HG03097 (cell line): ENCODE results near the gene INSIG1.

Source experiments
- ATAC-seq: cut with Tn5 transposase; IDR thresholded peaks from one replicate; pipeline ENCODE4 v1.9.1; 2021; ENCODE audit not compliant: unreplicated experiment, low FRiP score

The INSIG1 gene

DNA sequence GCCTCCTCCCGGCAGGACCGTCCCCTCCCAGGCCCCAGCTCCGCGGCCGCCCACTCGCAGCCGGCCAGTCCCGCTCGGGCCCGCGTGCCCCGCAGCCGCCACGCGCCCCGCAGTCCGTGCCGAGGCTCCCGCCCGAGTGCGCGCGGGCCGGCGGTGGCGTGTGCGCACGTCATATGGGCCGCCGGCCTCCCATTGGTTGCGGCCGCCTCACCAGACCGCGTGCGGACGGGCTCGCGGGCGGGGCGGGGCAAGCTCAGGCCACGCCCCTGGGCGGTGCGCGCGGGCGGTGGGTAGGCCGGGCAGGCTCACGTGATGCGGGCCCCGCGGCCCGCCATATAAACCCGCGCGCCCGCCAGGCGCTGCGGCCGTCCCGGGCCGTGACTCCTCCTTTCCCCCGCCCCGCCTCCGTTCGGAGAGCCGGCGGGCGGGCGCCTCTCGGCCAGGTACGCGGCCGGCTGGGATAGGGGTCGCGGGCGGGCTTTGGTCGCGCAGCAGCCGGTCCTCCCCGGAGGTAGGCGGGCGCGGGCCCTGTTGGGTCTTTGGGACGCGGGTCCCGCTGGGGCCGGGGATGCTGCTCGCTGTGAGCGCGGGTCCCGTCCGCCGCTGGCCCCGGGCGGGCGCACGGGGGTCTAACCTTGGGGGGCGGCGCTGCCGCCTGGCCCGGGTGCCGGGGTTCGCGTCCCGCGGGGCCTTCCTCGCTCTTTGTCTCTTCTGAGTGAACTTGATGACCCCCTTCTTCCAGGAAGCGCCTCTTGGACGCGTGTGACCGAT lies at the start of gene INSIG1:
Gene INSIG1 (plus strand): TSS at position 362 of the 771 bp plus-strand sequence. CDS start 408 bp downstream, at position 770.
- peak; percentile 58 for ATAC-seq

DNA sequence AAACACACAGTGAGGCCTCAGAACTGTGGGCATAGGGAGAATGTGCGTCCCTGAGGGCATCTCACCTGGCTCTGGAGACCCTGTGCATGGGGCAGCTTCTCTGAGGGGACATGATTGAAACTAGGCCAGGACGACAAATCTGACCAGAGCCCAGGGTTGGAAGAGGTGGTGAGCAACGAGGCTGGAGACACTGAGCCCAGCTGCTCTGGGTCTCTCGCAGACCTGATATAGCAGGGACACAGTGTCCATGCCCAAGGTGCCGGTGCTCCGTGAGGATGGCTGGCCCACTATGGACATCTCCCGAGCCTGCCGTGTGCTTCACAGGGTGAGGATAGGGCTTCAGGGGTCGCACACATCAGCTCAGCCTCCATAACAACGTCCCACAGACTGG lies 49.3 kb upstream of the INSIG1 start:
- ATAC-seq: no peak

DNA sequence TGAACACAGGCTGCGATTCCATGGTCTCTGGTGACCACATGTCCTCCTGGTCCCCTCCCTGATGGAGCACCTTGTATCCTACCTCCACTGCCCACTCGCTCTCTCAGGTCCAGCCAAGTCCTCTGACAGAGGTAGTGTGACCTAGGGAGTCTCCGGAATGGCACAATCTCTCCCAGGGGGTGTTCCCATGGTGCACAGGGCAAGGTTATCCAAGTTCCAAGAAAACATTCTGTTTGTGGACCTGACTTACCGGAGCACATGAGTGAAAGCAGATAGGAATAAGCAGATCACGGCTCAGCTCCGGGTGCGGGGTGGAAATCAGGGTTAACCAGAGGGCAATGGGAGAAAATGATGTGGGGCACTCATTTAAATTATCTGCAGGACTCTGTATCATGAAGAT lies 45.8 kb upstream of the INSIG1 start:
- no peak for ATAC-seq

DNA sequence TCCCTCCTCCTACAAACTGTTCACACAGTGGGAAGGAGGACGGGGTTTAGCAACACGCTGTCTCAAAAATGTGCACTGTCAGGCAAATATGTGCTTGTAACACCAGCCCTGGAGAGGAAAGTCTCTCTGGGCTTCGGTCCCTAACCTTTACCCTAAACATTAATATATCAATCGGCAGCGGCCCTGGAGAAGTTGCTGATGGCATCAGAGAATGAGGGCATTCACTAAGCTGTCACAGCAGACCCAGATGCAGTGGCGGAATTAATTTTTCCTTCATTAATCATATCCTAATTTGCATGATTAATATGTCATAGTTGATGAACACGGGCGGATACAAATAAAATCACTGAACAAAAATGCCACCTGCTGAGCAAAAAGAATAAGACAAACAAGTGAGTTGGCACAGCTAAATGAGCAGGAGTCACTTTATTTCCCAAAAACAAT lies 45.2 kb upstream of the INSIG1 start:
- ATAC-seq: no peak

DNA sequence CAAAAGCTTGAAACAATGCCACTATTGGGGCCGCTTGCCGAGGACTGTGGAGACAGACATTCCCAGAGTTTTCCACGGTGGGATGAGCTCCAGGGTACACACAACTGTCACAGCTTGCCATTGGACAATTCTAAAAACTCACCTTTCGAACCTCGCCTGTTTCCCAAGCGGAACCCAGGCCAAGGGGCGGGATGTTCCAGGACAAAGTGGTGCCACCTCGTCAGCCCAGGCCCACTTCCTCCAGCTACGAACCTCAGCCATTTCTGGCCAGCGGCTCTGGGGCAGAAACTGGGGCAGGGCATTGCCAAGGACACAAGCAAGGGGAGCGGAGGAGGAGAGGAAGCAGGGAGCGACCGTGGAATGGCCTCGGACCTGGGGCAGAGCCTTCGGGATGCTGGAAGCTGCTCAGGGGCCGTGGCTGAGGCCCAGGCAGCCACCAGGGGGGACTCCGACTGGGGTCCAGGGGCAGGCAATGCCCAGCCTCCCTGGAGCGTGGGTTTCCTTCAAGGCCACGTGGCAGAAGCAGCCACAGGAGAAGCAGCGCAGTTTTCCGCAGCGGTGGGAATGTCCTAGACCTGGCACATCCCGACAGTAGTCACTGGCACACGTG lies 44.7 kb upstream of the INSIG1 start:
- ATAC-seq: no peak

DNA sequence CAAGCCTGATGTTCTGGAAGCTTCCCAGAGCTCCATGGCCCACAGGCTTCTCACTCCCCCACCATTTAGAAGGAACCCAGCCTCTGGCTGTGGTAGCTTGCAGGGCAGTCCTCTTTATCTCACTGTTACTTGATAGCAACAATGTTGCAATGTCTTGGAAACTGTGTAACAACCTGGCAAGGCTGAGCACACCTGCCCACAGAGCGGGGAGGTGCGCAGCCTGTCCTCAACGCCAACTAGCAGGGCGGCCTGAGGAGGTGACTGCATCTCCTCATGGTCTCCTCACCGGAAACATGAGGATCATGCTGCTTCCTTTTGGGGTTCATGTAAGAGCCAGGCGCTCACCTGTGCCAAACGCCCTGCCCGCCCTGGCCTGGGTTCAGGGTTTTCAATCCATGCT lies 43.7 kb upstream of the INSIG1 start:
- ATAC-seq: no peak

DNA sequence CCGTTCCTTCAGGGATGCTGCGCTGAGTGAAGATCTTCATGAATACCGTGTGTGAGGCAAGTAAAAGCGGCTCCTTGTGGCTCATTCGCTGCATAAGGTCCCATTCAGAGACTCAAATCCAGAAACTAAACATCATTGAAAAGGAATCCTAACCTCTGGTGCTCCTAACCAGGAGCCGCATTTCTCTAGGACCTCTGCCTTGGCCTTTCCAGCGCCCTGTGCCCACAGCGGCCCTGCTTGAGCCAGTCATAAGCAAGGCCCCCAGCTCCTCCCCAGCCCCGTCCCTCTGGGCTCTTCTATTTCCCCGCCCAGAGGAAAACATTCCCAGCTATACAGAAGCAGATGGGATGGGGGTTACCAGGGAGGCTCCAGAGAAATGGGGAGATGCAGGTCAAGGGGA lies 42.6 kb upstream of the INSIG1 start:
- ATAC-seq: no peak

DNA sequence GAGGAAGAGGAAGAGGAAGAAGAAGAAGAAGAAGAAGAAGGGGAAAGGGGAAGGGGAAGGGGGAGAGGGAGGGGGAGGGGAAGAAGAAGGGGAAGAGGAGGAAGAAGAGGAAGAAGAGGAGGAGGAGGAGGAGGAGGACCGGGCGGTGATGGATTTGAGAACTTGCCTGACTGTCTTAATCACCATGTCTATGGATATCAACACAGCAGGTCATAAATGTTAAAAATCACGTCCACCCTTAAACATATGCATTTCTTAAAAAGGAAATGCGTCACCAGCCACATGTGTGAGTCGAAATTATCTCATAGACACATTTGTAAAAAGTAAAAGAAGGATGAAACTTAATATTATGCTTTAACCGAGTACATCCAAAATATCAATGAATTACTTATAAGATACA lies 42.1 kb upstream of the INSIG1 start:
- no peak for ATAC-seq

DNA sequence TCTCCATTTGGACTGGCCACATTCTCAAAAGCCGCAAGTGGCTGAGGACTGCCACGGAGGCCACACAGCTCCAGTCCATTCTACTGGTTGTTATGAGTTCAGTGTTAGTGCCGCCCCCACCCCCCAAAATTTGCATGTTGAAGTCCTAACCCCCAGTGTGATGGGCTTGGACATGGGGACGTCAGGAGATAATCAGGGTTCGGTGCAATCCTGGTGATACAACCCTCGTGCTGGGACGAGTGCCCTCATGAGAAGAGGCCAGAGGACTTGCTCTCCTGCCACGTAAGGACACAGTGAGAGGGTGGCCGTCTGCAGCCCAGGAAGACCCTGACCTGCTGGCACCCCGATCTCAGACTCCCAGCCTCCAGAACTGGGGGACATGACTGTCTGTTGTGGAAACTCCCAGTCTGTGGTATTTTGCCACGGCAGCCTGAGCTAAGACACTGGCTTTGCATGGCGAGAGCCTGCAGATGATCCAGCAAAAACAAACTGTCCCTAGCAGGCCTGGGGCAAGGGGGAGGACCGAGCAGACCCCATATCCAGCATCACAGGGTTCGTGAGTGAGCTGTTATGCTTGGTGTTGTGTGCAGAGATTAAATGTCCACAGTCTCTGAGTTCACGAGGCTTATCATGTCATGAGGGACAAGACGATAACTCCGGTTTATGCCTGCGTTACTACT lies 41.5 kb upstream of the INSIG1 start:
- ATAC-seq: no peak

DNA sequence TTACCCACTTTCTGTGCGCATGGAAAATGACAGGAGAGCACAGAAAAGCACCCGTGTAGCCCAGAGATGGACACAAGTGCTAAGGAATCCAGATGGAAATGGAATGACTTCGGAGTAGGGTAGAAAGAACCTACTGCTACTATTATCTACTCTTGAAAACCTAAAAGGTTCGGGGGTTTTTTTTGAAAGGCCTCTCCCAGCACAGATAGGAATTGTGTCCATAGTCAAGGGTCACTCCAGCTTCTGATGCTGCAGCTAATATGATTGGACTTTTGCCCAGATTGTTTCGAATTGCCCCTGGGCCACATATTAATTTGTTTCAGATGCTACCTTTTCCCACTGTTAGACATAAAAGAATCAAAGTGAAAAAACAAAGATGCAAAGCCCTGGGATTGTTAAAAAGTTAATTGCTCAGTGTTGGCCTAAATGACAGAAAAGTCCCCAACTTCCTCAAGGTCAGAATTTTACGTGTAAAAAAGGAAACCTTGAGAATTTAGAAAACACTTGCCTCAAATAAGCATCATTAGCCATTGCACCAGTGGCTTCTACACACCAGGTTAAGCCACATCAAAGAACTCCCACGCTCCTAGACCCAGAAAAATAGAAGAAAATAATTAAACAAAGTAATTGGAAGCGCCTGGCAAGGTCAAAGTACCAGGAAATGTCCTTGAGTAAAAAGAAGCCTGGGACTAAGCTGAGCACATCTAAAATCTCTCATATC lies 40.8 kb upstream of the INSIG1 start:
- ATAC-seq: no peak

DNA sequence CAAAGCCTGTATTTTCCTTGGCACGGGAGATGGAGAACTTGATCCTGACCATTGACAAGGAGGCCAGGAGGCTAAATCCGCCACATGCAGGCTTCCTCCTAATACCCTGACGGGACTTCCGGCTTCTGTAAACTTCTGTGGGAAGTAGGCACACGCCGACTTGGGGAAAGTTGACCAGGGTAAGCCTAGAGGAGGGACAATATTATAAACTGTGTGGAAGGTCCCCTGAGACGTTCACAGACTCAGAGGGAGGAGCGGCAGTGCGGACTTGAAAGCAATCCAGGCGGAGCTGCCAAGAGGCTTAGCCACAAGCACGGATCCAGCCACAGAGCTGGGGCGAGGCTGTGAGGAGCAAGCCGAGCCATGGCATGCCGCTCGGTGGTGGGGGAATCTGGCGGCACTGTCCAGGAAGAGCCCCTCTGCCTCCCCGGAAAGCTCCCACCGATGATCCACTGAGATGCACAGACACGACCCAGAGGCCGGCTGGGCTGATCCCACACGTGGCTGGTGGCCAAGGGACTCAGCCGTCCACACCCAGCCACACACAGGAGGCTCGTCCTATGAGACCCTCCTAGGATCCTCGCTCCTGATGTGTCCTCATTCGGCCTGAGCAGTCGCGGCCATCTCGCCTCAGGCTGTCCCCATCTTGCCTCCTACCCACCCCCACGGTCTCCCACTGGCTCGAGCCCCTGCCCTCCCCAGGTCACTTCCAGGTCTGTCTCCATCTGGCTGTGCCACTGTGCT lies 40.0 kb upstream of the INSIG1 start:
- no peak for ATAC-seq

DNA sequence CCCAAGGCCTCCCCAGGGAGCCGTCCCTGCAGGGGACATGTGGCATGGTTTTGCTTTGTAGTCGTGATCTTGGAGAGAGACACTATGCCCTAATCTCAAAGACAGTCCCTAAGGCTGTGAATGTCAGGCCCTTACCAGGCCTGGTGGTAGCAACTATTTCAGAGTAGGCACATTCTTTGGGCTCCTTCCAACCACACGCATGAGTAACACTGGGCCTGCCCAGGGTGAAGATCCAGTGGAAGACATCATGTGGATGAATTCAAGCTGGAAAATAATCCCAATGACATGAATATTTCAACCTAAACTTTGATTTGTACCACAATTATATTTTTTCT lies 39.5 kb upstream of the INSIG1 start:
- no peak for ATAC-seq

DNA sequence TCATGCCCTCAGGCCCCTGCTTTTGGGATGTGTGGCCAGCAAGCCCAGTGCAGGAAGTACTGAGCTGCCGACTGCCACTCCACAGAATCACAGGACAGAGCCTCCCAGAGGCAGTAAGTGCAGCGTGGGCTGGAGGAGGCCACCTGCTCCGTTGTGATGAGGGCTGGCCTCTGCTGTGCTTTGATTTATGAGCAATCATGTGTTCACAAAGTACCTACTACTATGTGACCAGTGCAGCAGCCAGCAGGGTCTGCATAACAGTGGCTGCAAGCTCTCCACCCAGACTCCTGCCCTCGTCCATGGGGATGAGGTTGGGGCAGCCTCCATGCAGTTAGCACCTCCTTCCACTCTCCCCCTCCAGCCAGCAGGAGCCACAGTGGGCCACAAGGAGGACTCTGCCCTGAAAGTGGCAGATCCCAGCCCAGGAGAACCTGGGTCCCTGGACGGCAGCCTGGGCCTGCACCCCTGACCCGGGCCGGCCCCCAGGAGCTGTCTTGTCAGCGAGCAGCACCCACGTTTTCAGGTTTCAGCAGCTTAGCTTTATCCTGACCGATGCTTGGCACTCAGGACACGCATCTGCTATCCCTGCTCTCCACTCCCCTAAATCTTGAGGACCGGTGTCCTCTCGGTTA lies 37.7 kb upstream of the INSIG1 start:
- ATAC-seq: no peak

DNA sequence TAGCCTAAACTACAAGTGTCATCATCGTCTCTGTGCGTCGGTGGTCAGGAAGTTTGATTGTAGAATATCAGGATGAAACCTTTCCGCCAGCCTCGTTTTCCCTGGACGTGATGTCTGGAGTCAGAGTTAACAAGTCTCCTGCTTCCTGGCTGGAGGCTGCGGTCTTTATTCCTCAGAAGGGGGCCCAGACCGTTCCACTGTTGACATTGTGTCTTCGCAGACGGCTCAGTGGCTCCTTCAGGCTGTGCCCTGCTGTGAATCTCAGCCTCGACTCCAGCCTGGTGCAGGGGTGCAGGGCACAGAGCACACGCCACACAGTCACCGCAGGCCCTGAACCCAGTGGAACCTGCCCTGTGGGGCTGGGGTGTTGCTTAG lies 37.2 kb upstream of the INSIG1 start:
- ATAC-seq: no peak

DNA sequence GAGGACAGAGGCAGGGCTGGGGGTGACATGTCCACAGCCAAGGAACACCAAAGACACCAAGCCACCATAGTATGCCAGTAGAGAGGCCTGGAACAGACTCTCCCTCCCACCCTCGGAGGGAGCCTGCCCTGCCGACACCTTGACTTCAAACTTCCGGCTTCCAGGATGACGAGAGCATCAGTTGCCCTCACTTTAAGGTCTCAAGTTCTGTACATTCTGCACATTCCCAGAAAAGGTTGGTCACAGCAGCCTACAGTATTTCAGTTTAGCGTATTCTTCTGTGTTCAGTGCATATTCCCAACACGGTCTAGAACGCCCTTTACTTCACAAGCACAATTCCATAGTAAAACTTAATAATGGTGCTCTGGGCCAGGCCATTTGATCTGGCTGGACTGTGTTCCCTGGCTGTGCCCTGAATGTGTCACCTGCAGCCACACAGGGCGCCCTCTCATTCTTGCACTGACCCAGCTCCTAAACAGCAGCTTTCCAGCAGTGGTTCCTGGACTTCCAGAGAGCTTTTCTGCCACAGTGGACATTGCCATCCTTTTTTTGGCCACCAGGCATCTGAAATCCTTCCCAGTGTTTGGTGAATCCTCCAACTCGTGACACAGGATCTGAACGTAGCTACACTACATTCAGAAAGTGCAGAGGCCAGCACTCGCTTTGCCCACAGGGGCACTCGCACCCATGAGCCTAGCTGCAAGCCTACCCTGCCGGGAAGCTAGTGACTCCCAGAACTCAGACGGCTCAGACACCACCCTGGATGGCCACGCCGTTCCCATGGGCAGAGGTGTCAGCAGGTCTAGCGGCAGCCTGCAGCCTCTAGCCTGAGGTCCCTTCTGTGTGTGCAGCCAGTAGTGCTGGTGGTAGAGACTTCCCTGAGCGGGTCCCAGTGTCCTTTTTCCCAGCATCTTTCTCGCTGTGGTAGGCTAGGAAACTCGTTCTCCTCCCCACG lies 36.4 kb upstream of the INSIG1 start:
- no peak for ATAC-seq

DNA sequence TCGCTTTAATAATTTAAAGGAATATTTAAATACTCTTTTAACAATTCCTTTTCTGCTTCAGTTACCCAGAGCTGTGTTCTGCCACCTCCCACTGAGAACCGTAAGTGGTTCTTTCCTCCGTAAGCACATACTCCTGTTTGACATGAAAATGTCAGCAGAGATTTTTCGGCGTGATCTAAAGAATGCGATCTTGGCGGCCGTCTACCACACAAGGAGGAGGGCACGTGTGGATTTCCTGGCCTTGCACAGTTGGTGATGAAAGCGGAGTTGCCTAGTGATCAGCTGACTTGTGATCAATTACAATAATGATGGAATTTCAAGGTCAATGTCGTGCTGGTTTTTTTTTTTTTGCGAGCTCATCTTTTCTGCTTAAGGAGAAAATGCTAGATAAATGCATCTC lies 35.6 kb upstream of the INSIG1 start:
- ATAC-seq: no peak

DNA sequence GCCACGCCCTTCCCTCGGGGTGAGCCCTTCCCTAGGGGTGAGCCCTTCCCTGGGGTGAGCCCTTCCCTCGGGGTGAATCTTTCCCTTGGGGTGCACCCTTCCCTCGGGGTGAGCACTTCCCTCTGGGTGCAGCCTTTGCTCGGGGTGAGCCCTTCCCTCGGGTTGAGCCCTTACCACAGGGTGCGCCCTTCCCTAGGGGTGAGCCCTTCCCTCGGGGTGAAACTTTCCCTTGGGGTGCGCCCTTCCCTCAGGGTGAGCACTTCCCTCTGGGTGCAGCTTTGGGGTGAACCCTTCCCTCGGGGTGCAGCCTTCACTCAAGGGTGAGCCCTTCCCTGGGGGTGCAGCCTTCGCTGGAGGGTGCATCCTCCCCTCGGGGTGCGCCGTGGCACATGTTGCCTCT lies 34.6 kb upstream of the INSIG1 start:
- no peak for ATAC-seq

DNA sequence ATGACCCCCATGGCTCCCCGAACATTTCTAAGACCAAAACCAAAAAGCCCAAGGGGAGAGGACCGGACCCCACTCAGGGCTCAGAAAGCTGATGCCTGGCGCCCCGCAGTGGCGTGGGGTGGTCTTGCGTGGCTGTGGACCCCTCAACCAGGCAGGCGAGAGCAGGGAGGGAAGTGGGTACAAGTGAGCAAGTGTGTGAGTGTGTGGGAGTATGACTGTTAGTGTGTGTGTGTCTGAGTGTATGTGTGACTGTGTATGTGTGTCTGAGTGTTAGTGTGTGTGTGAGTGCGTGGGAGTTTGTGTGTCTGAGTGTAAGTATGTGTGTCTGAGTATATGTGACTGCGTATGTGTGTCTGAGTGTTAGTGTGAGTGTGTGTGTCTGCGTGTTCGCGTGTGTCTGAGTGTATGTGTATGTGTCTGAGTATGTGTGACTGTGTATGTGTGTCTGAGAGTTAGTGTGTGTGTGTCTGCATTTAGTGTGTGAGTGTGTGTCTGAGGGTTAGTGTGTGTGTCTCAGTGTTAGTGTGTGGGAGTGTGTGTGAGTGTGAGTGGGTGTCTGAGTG lies 34.0 kb upstream of the INSIG1 start:
- no peak for ATAC-seq

DNA sequence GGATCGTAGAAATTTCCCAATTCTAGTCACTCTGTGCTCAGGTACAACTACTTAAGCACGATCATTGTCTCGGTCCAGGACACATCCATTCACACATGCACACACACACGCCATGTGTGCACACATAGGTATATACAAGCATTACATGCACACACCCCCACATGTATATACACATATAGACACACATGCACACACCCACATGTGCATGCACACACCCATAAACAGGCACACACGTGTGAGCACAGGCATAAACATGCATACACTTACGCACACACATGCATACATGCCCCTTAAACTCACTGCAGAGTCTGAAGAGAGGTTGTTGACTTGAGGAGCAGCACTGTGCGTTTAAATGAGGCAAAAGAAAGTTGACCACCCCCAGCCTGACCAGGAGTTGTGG lies 32.5 kb upstream of the INSIG1 start:
- no peak for ATAC-seq
